ENCODE measurements around the gene CDK13. TPM values are rescaled to one million over a fixed set of nuclear protein-coding genes. Genes with fewer than 3 reads are reported as not detected.

The CDK13 gene
- total RNA-seq, 6 experiments from 2014 or later = 21.2 to 35.2 (median 27.1) TPM

DNA sequence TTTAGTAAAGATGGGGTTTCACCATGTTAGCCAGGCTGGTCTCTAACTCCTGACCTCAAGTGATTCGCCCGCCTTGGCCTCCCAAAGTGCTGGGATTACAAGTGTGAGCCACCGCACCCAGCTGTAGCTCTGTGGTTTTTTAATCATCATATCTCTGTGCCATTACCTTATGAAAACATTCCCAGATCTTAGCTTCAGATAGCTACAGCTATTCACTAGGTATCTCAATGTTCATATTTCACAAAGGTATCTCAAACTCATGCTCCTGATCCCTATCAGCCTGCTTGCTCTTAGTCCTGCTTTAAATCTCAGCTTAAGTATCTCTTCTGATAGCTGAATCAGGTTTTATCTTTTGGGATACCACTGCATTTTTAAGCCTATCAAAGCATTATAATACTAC is 74.8 kb downstream of the CDK13 start:
- H3K36me3 ChIP-seq = no peaks in the 10 kb centered on the region
- H3K4me3 ChIP-seq = no peak overlapping the region
- TF ChIP-seq, protein P1, sequence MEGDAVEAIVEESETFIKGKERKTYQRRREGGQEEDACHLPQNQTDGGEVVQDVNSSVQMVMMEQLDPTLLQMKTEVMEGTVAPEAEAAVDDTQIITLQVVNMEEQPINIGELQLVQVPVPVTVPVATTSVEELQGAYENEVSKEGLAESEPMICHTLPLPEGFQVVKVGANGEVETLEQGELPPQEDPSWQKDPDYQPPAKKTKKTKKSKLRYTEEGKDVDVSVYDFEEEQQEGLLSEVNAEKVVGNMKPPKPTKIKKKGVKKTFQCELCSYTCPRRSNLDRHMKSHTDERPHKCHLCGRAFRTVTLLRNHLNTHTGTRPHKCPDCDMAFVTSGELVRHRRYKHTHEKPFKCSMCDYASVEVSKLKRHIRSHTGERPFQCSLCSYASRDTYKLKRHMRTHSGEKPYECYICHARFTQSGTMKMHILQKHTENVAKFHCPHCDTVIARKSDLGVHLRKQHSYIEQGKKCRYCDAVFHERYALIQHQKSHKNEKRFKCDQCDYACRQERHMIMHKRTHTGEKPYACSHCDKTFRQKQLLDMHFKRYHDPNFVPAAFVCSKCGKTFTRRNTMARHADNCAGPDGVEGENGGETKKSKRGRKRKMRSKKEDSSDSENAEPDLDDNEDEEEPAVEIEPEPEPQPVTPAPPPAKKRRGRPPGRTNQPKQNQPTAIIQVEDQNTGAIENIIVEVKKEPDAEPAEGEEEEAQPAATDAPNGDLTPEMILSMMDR (IDR thresholded peaks at IDR 0.05) = no peak
- no peak for TF ChIP-seq POLR2A (IDR thresholded peaks at IDR 0.05)
- H3K27me3 ChIP-seq = no peaks in the 10 kb centered on the region
- intact Hi-C loops (cut with DNase I) = no loop called here
- WGBS (ENCODE audit: insufficient coverage, low coverage, low lambda C conversion rate, missing lambda C conversion rate) = 86% methylated on average over 1 of the region's 3 CpGs
- no peaks in the 10 kb centered on the region for H3K9me3 ChIP-seq
- H3K4me1 ChIP-seq = peaks cover 0 to 5% (median 0%) of the 10 kb centered on the region in 4 donors
- ATAC-seq (no peak), DNase-seq (no peak)
- no peak overlapping the region for H3K27ac ChIP-seq

DNA sequence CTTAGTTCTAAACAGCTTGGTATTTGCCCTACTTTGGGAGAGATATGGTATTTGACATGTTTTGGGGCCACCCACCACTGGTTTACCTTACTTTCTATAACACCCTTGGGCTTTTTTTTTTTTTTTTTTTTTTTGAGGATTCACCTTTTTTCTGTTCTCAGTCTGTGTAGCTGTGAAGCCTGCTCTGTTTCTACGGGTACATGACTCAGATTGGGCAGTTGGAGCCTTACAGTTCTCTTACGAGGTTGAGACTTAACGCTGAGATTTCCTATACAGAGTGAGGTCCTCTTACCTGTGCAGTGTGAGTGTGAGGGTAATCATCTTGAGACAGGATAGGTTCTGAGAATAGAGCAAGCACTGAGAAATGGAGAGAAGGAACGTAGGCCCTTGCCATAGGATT is 77.5 kb downstream of the CDK13 start:
- no peak overlapping the region for H3K27ac ChIP-seq
- intact Hi-C loops (cut with DNase I) = no loop called here
- no peaks in the 10 kb centered on the region for H3K4me1 ChIP-seq
- no peaks in the 10 kb centered on the region for H3K27me3 ChIP-seq
- H3K9me3 ChIP-seq = no peaks in the 10 kb centered on the region
- TF ChIP-seq, protein P1 (IDR thresholded peaks at IDR 0.05) = no peak
- no peak for TF ChIP-seq POLR2A (IDR thresholded peaks at IDR 0.05)
- DNase-seq (no peak), ATAC-seq (no peak)
- peaks cover 0 to 4% (median 0%) of the 10 kb centered on the region in 4 donors for H3K36me3 ChIP-seq
- H3K4me3 ChIP-seq = no peak overlapping the region
- WGBS (ENCODE audit: insufficient coverage, low coverage, low lambda C conversion rate, missing lambda C conversion rate) = 87% methylated on average over 4 of the region's 4 CpGs

- no peak overlapping the region for H3K27ac ChIP-seq
- no peaks in the 10 kb centered on the region for H3K9me3 ChIP-seq
- TF ChIP-seq, protein P1 (IDR thresholded peaks at IDR 0.05) = no peak
- TF ChIP-seq POLR2A (IDR thresholded peaks at IDR 0.05) = no peak
- H3K4me3 ChIP-seq = no peak overlapping the region
- no peaks in the 10 kb centered on the region for H3K4me1 ChIP-seq
- ATAC-seq (no peak), DNase-seq (no peak)
- H3K27me3 ChIP-seq = no peaks in the 10 kb centered on the region
- peaks cover 0 to 4% (median 0%) of the 10 kb centered on the region in 4 donors for H3K36me3 ChIP-seq
- intact Hi-C loops (cut with DNase I) = no loop called here
- WGBS (ENCODE audit: insufficient coverage, low coverage, low lambda C conversion rate, missing lambda C conversion rate) = 100% methylated on average over 1 of the region's 1 CpG
These were observed 83.8 kb downstream of the CDK13 start for GRCh38 chr7:40033826-40034225.

GRCh38 chr7:40041456-40041855 is 91.4 kb downstream of the CDK13 start:
- no peak overlapping the region for H3K27ac ChIP-seq
- 73% methylated on average over 2 of the region's 2 CpGs for WGBS (ENCODE audit: insufficient coverage, low coverage, low lambda C conversion rate, missing lambda C conversion rate)
- H3K9me3 ChIP-seq = no peaks in the 10 kb centered on the region
- no peaks in the 10 kb centered on the region for H3K4me1 ChIP-seq
- no peak for TF ChIP-seq POLR2A (IDR thresholded peaks at IDR 0.05)
- TF ChIP-seq, protein P1 (IDR thresholded peaks at IDR 0.05) = no peak
- no peak for ATAC-seq
- H3K27me3 ChIP-seq = no peaks in the 10 kb centered on the region
- H3K36me3 ChIP-seq = peaks cover 0 to 5% (median 0%) of the 10 kb centered on the region in 4 donors
- H3K4me3 ChIP-seq = no peak overlapping the region
- DNase-seq = no peak
- intact Hi-C loops (cut with DNase I) = no loop called here

- no peaks in the 10 kb centered on the region for H3K27me3 ChIP-seq
- H3K9me3 ChIP-seq = no peaks in the 10 kb centered on the region
- H3K4me1 ChIP-seq = no peaks in the 10 kb centered on the region
- TF ChIP-seq, protein P1 (IDR thresholded peaks at IDR 0.05) = no peak
- TF ChIP-seq POLR2A (IDR thresholded peaks at IDR 0.05) = no peak
- 95% methylated on average over 2 of the region's 2 CpGs for WGBS (ENCODE audit: insufficient coverage, low coverage, low lambda C conversion rate, missing lambda C conversion rate)
- intact Hi-C loops (cut with DNase I) = no loop called here
- peaks cover 0 to 5% (median 0%) of the 10 kb centered on the region in 4 donors for H3K36me3 ChIP-seq
- no peak for ATAC-seq
- no peak for DNase-seq
- no peak overlapping the region for H3K4me3 ChIP-seq
- no peak overlapping the region for H3K27ac ChIP-seq
These were observed 93.1 kb downstream of the CDK13 start for GRCh38 chr7:40043164-40043563.

Data from right lobe of liver (tissue), 6 donors.